Neural cell (in vitro differentiated cells): ENCODE results near the gene SYNGR2.

ENCODE experiments used
- EP300 ChIP-seq: fragments of 450-650 bp; conservative IDR thresholded peaks from 2 replicates; pipeline ENCODE4 v1.6.1; 2014; ENCODE audit warnings: antibody characterized with exemption, mild to moderate bottlenecking, moderate library complexity; ENCODE audit not compliant: poor library complexity, severe bottlenecking
- EZH2 ChIP-seq: fragments of 200-600, 300-800 bp; shearing (Covaris generic), sonication (generic); IDR thresholded peaks from 2 replicates; pipeline ENCODE4 v1.6.1; 2014; ENCODE audit warnings: antibody characterized with exemption, low read length, borderline replicate concordance, mild to moderate bottlenecking; ENCODE audit not compliant: insufficient read depth, poor library complexity, severe bottlenecking
- MXI1 ChIP-seq: fragments of 450-650 bp; conservative IDR thresholded peaks from 2 replicates; pipeline ENCODE4 v1.6.1; 2014; ENCODE audit warnings: antibody characterized with exemption, mild to moderate bottlenecking; ENCODE audit not compliant: poor library complexity, severe bottlenecking
- POLR2AphosphoS5 ChIP-seq: IDR thresholded peaks from 2 replicates; pipeline ENCODE4 v1.6.1; 2012
- SMC3 ChIP-seq: fragments of 450-650 bp; conservative IDR thresholded peaks from 2 replicates; pipeline ENCODE4 v1.6.1; 2014; ENCODE audit warnings: antibody characterized with exemption, mild to moderate bottlenecking, moderate library complexity; ENCODE audit not compliant: poor library complexity
- TF ChIP-seq, protein P1 (sequence below): fragments of 450-650 bp; IDR thresholded peaks from 2 replicates; pipeline ENCODE4 v1.5.1; 2014; ENCODE audit warnings: antibody characterized with exemption, mild to moderate bottlenecking, moderate library complexity; ENCODE audit not compliant: poor library complexity, severe bottlenecking

DNA sequence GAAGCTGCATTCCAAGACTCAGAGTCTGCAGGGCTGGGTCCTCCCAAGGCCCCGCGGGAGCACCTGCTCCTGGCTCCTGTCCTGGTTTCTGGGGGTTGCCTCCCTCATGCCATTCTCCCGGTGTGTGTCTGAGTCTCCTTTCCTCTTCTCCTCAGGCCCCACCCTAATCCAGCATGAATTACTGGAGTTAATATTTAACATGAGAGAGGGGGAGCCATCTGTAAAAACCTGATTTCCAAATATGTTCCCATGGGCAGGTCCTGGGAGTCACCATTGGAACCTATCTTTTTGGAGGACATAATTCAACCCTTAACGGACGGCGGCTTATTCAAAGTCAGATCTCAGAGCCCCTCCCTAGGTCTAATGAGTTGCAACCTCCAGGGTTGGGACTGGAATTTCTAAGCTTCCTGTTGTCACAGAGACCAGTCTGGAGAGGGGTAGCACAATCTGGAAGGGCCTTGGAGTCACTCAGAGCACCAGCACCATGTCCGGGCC is 16.8 kb upstream of the SYNGR2 start:
- no peak for TF ChIP-seq EP300
- TF ChIP-seq, protein P1, sequence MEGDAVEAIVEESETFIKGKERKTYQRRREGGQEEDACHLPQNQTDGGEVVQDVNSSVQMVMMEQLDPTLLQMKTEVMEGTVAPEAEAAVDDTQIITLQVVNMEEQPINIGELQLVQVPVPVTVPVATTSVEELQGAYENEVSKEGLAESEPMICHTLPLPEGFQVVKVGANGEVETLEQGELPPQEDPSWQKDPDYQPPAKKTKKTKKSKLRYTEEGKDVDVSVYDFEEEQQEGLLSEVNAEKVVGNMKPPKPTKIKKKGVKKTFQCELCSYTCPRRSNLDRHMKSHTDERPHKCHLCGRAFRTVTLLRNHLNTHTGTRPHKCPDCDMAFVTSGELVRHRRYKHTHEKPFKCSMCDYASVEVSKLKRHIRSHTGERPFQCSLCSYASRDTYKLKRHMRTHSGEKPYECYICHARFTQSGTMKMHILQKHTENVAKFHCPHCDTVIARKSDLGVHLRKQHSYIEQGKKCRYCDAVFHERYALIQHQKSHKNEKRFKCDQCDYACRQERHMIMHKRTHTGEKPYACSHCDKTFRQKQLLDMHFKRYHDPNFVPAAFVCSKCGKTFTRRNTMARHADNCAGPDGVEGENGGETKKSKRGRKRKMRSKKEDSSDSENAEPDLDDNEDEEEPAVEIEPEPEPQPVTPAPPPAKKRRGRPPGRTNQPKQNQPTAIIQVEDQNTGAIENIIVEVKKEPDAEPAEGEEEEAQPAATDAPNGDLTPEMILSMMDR = no peak
- no peak for TF ChIP-seq SMC3
- TF ChIP-seq MXI1 = no peak
- TF ChIP-seq POLR2AphosphoS5 = no peak
- TF ChIP-seq EZH2 = no peak
